GM19240 (cell line): Measurements from ENCODE around the gene GPRC6A.
"Not testable (repeated sequence)": the region's sequence is repeated elsewhere in the genome, so short reads cannot be mapped to it uniquely, and the experiment has no call there.

Experiments used
- DNase-seq: peaks from one replicate; pipeline ENCODE4 v3.0.0; 2011; ENCODE audit warnings: low spot score; ENCODE audit not compliant: insufficient read length

The GPRC6A gene

GRCh38 chr6:116828983-116829382 lies at the start of gene GPRC6A:
GPRC6A (minus strand) TSS chr6:116829083; CDS start chr6:116829013, 70 bp downstream.
- no peak for DNase-seq

GRCh38 chr6:116877743-116878142 lies 48.9 kb upstream of the GPRC6A start:
- DNase-seq = no peak

GRCh38 chr6:116876635-116877611 lies 48.0 kb upstream of the GPRC6A start, which contains the start of gene RFX6:
RFX6 (plus strand) TSS chr6:116877242; CDS start chr6:116877276, 34 bp downstream.
- no peak for DNase-seq

- no peak for DNase-seq
Measured at GRCh38 chr6:116876107-116876506, 47.2 kb upstream of the GPRC6A start.

GRCh38 chr6:116872771-116873170 lies 43.9 kb upstream of the GPRC6A start:
- no peak for DNase-seq

GRCh38 chr6:116866281-116866871 lies 37.5 kb upstream of the GPRC6A start:
- DNase-seq = no peak

GRCh38 chr6:116859264-116859663 lies 30.4 kb upstream of the GPRC6A start:
- DNase-seq = no peak

- no peak for DNase-seq
Measured at GRCh38 chr6:116858060-116858459, 29.2 kb upstream of the GPRC6A start.

- DNase-seq = no peak
Measured at GRCh38 chr6:116847227-116847626, 18.3 kb upstream of the GPRC6A start.

- DNase-seq = no peak
Measured at GRCh38 chr6:116842459-116842858, 13.6 kb upstream of the GPRC6A start.

- DNase-seq = no peak
Measured at GRCh38 chr6:116840091-116840490, 11.2 kb upstream of the GPRC6A start.

- no peak for DNase-seq
Measured at GRCh38 chr6:116836606-116837342, 7.9 kb upstream of the GPRC6A start.

- DNase-seq = not testable (repeated sequence)
Measured at GRCh38 chr6:116834526-116834925, 5.6 kb upstream of the GPRC6A start.

- DNase-seq = no peak
Measured at GRCh38 chr6:116827561-116828240, 1.2 kb downstream of the GPRC6A start.

GRCh38 chr6:116816336-116816735 lies 12.5 kb downstream of the GPRC6A start:
- DNase-seq = not testable (repeated sequence)

- no peak for DNase-seq
Measured at GRCh38 chr6:116812051-116812650, 16.7 kb downstream of the GPRC6A start.

GRCh38 chr6:116801971-116802370 lies 26.9 kb downstream of the GPRC6A start:
- no peak for DNase-seq

GRCh38 chr6:116799945-116800344 lies 28.9 kb downstream of the GPRC6A start:
- DNase-seq = no peak

GRCh38 chr6:116797585-116797984 lies 31.3 kb downstream of the GPRC6A start:
- DNase-seq = no peak

- no peak for DNase-seq
Measured at GRCh38 chr6:116793224-116793623, 35.7 kb downstream of the GPRC6A start.

GRCh38 chr6:116783852-116784251 lies 45.0 kb downstream of the GPRC6A start:
- DNase-seq = no peak
